T-cell (primary cell): ENCODE measurements around the gene SREBF2. TPM values are rescaled to one million over a fixed set of nuclear protein-coding genes. Genes with fewer than 3 reads are reported as not detected.

Source experiments
- ATAC-seq, 4 experiments: fragments of 200-7000 bp in 3 of 4; fragments of 150-1000 bp in 1 of 4; cut with Tn5 transposase; replicated peaks in 1 of 4; 1 replicate in 3 of 4; 2 replicates in 1 of 4; pipeline ENCODE4 v1.10.0; 2021; ENCODE audit warnings: moderate library complexity in 3 of 4, mild to moderate bottlenecking in 2 of 4, moderate number of reproducible peaks in 1 of 4
- CTCF ChIA-PET, 2 donors: fragments of 300-600 bp; sonication (Branson Sonifier 250); formaldehyde crosslinking; loops; one replicate each; lab custom pipeline; 2022; ENCODE audit warnings: antibody characterized with exemption in 2 of 2; lab: Charles Lee
- POLR2A ChIA-PET, 2 donors: fragments of 300-600 bp; sonication (Branson Sonifier 250); formaldehyde crosslinking; loops; one replicate each; lab custom pipeline; 2022; ENCODE audit warnings: antibody characterized with exemption in 2 of 2; lab: Charles Lee
- DNase-seq, 35 experiments: peaks; one replicate each; pipeline versions ENCODE4 v3.0.0 to v3.0.0-alpha.2; 2013 to 2023
- H3K27ac ChIP-seq: one replicate; pipeline ENCODE4 v1.5.1; 2013; ENCODE audit warnings: low read length
- H3K27me3 ChIP-seq, 2 experiments: replicated peaks in 1 of 2; 1 replicate in 1 of 2; 2 replicates in 1 of 2; pipeline versions ENCODE4 v1.6.1 to v1.7.0; 2013; ENCODE audit warnings: low read length in 1 of 2, mixed read lengths in 1 of 2; ENCODE audit not compliant: control insufficient read depth in 2 of 2, insufficient read depth in 2 of 2; ENCODE audit errors: extremely low read depth in 1 of 2
- H3K36me3 ChIP-seq, 2 donors: 1 replicate in 1 of 2; 2 replicates in 1 of 2; pipeline versions ENCODE4 v1.6.1 to v1.7.0; 2013; ENCODE audit warnings: low read length in 1 of 2; ENCODE audit not compliant: control insufficient read depth in 2 of 2, insufficient read depth in 1 of 2; ENCODE audit errors: extremely low read depth in 1 of 2
- H3K4me1 ChIP-seq, 2 experiments: 1 replicate in 1 of 2; 2 replicates in 1 of 2; pipeline versions ENCODE4 v1.6.1 to v1.7.0; 2013; ENCODE audit warnings: low read length in 2 of 2, mixed read lengths in 1 of 2; ENCODE audit not compliant: insufficient read depth in 2 of 2, control insufficient read depth in 1 of 2; ENCODE audit errors: extremely low read depth in 1 of 2
- H3K4me3 ChIP-seq, 2 donors: 1 replicate in 1 of 2; 2 replicates in 1 of 2; pipeline versions ENCODE4 v1.5.1 to v1.7.0; 2013; ENCODE audit warnings: mild to moderate bottlenecking in 2 of 2, low read length in 1 of 2, moderate library complexity in 1 of 2; ENCODE audit not compliant: control insufficient read depth in 1 of 2; ENCODE audit errors: extremely low read depth in 1 of 2
- H3K9me3 ChIP-seq: 2 replicates; pipeline ENCODE4 v1.7.0; 2013
- H3K27ac Mint-ChIP-seq, 2 donors: one replicate each; pipeline ENCODE4 v1.8.0; 2020 to 2021; ENCODE audit warnings: mild to moderate bottlenecking in 2 of 2, mixed read lengths in 2 of 2
- H3K27me3 Mint-ChIP-seq, 2 donors: one replicate each; pipeline ENCODE4 v1.8.0; 2021 to 2022; ENCODE audit warnings: mixed read lengths in 2 of 2
- H3K36me3 Mint-ChIP-seq: one replicate; pipeline ENCODE4 v1.8.0; 2021; ENCODE audit warnings: mixed read lengths
- H3K4me1 Mint-ChIP-seq, 3 donors: one replicate each; pipeline ENCODE4 v1.8.0; 2020 to 2022; ENCODE audit warnings: mixed read lengths in 3 of 3, mild to moderate bottlenecking in 1 of 3
- H3K4me3 Mint-ChIP-seq, 3 donors: one replicate each; pipeline ENCODE4 v1.8.0; 2020 to 2022; ENCODE audit warnings: mild to moderate bottlenecking in 3 of 3, mixed read lengths in 3 of 3, moderate library complexity in 3 of 3
- H3K9me3 Mint-ChIP-seq, 3 donors: one replicate each; pipeline ENCODE4 v1.8.0; 2020 to 2022; ENCODE audit warnings: mixed read lengths in 3 of 3
- WGBS: methylation state at CpG from one replicate; pipeline ENCODE4 v1.1.5; 2013; ENCODE audit warnings: missing lambda C conversion rate; ENCODE audit not compliant: insufficient coverage; 5-methylcytosine and 5-hydroxymethylcytosine counted together
- total RNA-seq, 35 experiments: library from RNA in 6 of 35; stranded (reverse) in 6 of 35; fragments of 120-200 nt in 1 of 35; gene quantifications; one replicate each; pipeline versions ENCODE4 v1.2.1 to v1.2.4 and lab custom pipeline; 2013 to 2026

SREBF2 gene
- total RNA-seq, 5 donors from 2014 or later (not counting 1 experiment from before 2014, with no cell fraction given) = 71.9 to 128 (median 112) TPM

DNA sequence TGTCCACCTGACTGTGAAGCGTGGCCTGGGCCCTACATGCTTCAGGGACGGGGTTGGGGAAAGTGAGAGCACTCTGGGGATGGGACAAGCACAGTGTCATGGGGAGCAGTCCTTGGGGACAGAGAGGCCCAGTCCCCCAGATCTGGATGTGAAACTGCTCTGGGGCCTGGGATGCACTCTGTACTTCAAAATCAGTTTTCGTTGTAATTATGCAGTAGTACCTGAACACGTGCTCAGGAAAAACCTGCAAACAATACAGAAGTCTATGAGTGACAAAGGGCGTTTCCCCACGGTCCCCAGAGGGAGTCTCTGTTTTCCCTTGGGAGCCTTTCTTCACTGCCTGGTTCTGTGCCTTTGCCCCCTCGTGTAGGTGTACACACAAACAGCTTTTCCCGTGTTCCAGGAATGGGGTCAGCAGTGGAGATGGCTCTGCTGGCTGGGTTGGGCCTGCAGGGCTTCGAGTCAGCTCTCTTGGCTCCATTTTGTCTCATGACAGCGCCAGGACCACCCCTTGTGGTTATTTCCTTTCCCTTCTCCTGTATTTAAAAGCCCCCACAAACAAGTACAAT, 98.9 kb downstream of the SREBF2 start:
- H3K27me3 Mint-ChIP-seq = no peaks in the 10 kb centered on the region
- DNase-seq (no peak), ATAC-seq (no peak)
- H3K36me3 Mint-ChIP-seq = no peaks in the 10 kb centered on the region
- Histone ChIP-seq H3K9me3 (no peaks in the 10 kb centered on the region), H3K27me3 (peaks cover 0 to 5% of the 10 kb centered on the region in 2 experiments), H3K27ac (no peak overlapping the region), H3K36me3 (no peaks in the 10 kb centered on the region), H3K4me1 (peaks cover 0 to 25% of the 10 kb centered on the region in 2 experiments), H3K4me3 (no peak overlapping the region)
- CTCF ChIA-PET = no interaction called here
- H3K9me3 Mint-ChIP-seq = no peaks in the 10 kb centered on the region
- peak overlapping the region; percentile 6 to 49 for H3K27ac Mint-ChIP-seq
- 87% methylated on average over 8 of the region's 10 CpGs for WGBS
- H3K4me1 Mint-ChIP-seq = peaks cover 12 to 33% (median 12%) of the 10 kb centered on the region in 3 donors
- POLR2A ChIA-PET = no interaction called here
- no peak overlapping the region for H3K4me3 Mint-ChIP-seq

DNA sequence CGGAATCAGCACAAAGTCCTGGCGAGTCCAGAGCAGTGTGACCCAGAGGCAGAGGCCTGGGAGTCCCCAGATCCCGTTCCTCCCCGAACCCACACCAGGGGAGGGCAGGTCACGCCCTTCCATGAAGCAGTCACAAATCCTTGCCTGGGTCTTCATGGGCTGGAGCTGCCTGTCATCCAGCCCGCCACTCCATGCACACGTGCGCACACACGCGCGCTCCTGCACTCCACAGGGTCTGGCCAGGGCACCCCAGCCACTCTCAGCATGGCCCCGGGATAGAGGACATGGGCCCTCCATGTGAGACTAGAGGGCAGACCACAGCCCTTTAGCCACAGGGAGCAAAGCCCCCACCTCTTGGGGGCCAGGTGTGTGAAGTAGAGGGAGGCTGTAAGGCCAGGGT, 99.4 kb downstream of the SREBF2 start:
- Mint-ChIP-seq H3K9me3 (no peaks in the 10 kb centered on the region), H3K27ac (peak overlapping the region in 1 of 2 donors; percentile 6), H3K36me3 (no peaks in the 10 kb centered on the region), H3K27me3 (no peaks in the 10 kb centered on the region), H3K4me3 (no peak overlapping the region), H3K4me1 (peaks cover 10 to 38% (median 11%) of the 10 kb centered on the region in 3 donors)
- no peaks in the 10 kb centered on the region for H3K9me3 ChIP-seq
- H3K36me3 ChIP-seq = no peaks in the 10 kb centered on the region
- ATAC-seq (no peak), DNase-seq (no peak)
- no peak overlapping the region for H3K27ac ChIP-seq
- CTCF ChIA-PET = no interaction called here
- no peaks in the 10 kb centered on the region for H3K27me3 ChIP-seq
- peaks cover 0 to 22% of the 10 kb centered on the region in 2 experiments for H3K4me1 ChIP-seq
- H3K4me3 ChIP-seq = no peak overlapping the region
- POLR2A ChIA-PET = no interaction called here
- WGBS = 94% methylated on average over 11 of the region's 12 CpGs

DNA sequence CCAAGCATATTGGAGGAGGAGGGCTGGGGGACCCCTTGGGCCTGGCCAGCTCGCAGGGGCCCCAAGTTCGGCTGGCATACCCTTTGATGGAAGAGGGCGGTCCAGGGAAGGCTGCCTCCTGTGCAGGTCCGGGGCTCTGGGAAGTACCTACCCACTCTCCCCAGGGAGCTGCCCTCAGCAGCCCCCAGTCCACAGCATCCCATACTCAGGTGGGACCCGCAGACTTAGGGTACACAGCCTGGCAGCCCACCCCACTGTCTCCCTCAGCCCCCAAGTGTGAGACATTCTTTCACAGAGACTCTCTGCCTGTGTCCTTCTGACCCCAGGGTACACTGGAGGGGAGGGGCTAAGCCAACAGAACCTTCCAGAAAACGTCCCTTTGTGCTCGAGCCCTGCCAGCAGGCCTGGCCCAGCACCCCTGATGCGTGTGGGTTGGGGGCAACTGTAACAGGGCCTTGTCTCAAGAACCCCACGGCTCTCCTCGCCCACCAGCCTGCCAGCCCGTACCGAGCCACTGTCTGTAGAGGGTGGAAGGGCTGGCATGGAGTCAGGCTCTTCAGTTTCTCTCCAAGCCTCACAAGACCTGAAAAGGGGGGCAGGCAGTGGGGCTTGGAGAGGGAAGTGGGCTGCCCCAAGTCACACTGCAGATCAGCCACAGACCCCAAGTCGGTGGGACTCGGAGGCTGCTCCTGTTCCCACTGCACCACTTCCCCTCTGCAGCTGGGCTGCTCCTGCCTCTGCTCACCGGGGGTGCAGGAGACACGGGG, 100.7 kb downstream of the SREBF2 start:
- ChIA-PET POLR2A (interaction anchor here in 1 of 2 donors (0.6 kb wide), 1 partner anchor 460 kb away, joined by 6 read pairs; no protein-coding TSS in a partner anchor), CTCF (no interaction called here)
- DNase-seq = no peak
- Histone ChIP-seq H3K36me3 (no peaks in the 10 kb centered on the region), H3K27ac (peak overlapping the region; percentile 24), H3K27me3 (no peaks in the 10 kb centered on the region), H3K9me3 (no peaks in the 10 kb centered on the region), H3K4me3 (no peak overlapping the region), H3K4me1 (peaks cover 0 to 19% of the 10 kb centered on the region in 2 experiments)
- 82% methylated on average over 11 of the region's 16 CpGs for WGBS
- peak in 1 of 4 experiments; percentile 6 for ATAC-seq
- H3K27me3 Mint-ChIP-seq = no peaks in the 10 kb centered on the region
- H3K27ac Mint-ChIP-seq = no peak overlapping the region
- H3K9me3 Mint-ChIP-seq = no peaks in the 10 kb centered on the region
- no peak overlapping the region for H3K4me3 Mint-ChIP-seq
- peaks cover 0 to 35% (median 12%) of the 10 kb centered on the region in 3 donors for H3K4me1 Mint-ChIP-seq
- no peaks in the 10 kb centered on the region for H3K36me3 Mint-ChIP-seq

- CTCF ChIA-PET = no interaction called here
- Mint-ChIP-seq H3K4me3 (no peak overlapping the region), H3K36me3 (no peaks in the 10 kb centered on the region), H3K27ac (peak overlapping the region; percentile 39 to 43), H3K9me3 (no peaks in the 10 kb centered on the region), H3K4me1 (peaks cover 8 to 37% (median 20%) of the 10 kb centered on the region in 3 donors), H3K27me3 (no peaks in the 10 kb centered on the region)
- no peaks in the 10 kb centered on the region for H3K9me3 ChIP-seq
- H3K36me3 ChIP-seq = no peaks in the 10 kb centered on the region
- peaks cover 0 to 21% of the 10 kb centered on the region in 2 experiments for H3K4me1 ChIP-seq
- ATAC-seq (no peak), DNase-seq (no peak)
- POLR2A ChIA-PET = interaction anchor here in 1 of 2 donors (0.6 to 0.9 kb wide), 2 partner anchors 11 to 459 kb away, joined by 3 to 6 read pairs; no protein-coding TSS in a partner anchor
- H3K4me3 ChIP-seq = no peak overlapping the region
- 98% methylated on average over 8 of the region's 17 CpGs for WGBS
- no peak overlapping the region for H3K27ac ChIP-seq
- H3K27me3 ChIP-seq = no peaks in the 10 kb centered on the region
Observed at GRCh38 chr22:41934284-41935014, 101.5 kb downstream of the SREBF2 start.

DNA sequence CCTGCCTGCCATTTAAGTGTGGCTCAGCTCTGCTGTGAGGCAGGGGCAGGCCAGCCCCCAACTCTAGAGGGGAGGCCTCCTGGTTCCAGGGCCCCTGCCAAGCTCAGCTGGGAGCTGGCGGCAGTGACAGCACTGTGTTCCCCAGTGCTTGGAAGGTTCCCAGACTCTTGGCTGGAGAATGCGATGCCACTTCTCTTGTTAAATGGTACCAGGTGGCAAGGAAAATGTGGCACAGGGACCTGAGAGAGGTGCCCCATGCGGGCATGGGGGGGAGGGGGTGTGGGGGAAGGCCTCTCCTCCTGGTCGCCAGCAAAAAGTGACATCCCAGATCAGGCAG, 102.1 kb downstream of the SREBF2 start:
- Mint-ChIP-seq H3K9me3 (no peaks in the 10 kb centered on the region), H3K27ac (peak overlapping the region; percentile 39 to 43), H3K36me3 (no peaks in the 10 kb centered on the region), H3K4me1 (peaks cover 13 to 42% (median 26%) of the 10 kb centered on the region in 3 donors), H3K4me3 (no peak overlapping the region), H3K27me3 (no peaks in the 10 kb centered on the region)
- 100% methylated on average over 1 of the region's 4 CpGs for WGBS
- H3K9me3 ChIP-seq = no peaks in the 10 kb centered on the region
- H3K4me1 ChIP-seq = peaks cover 0 to 26% of the 10 kb centered on the region in 2 experiments
- no peak overlapping the region for H3K4me3 ChIP-seq
- ChIA-PET CTCF (no interaction called here), POLR2A (interaction anchor here in 1 of 2 donors (0.9 kb wide), 2 partner anchors 11 to 27 kb away, joined by 3 to 5 read pairs; no protein-coding TSS in a partner anchor)
- H3K27ac ChIP-seq = no peak overlapping the region
- no peaks in the 10 kb centered on the region for H3K36me3 ChIP-seq
- no peaks in the 10 kb centered on the region for H3K27me3 ChIP-seq
- no peak for DNase-seq
- no peak for ATAC-seq

DNA sequence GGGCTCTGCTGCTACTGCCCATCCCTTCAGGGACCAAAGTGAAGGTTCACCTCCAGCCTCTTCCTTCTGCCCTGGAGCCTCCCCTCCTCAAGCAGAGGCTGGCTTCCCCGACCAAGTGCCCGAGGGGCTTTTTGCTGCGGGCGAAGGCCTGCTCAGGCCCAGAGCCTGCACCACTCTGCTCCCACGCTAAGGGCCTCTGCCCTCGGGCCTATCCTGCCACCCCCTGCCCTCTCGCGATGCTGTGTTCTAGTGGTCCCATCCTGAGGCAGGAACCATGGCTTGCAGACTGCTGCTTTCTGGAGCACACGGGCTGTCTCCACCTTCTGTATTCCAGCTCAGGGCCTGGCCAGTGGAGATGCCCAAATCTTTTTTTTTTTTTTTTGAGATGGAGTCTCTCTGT, 102.6 kb downstream of the SREBF2 start:
- no peaks in the 10 kb centered on the region for H3K9me3 ChIP-seq
- WGBS = 98% methylated on average over 9 of the region's 9 CpGs
- DNase-seq = no peak
- H3K27me3 Mint-ChIP-seq = no peaks in the 10 kb centered on the region
- no peaks in the 10 kb centered on the region for H3K27me3 ChIP-seq
- ChIA-PET CTCF (no interaction called here), POLR2A (interaction anchor here (0.6 to 0.9 kb wide), 2 partner anchors 9 to 27 kb away, joined by 4 to 5 read pairs; no protein-coding TSS in a partner anchor)
- no peak overlapping the region for H3K4me3 Mint-ChIP-seq
- H3K4me1 ChIP-seq = peaks cover under 1 to 32% of the 10 kb centered on the region in 2 experiments
- peak overlapping the region; percentile 23 for H3K27ac ChIP-seq
- H3K9me3 Mint-ChIP-seq = no peaks in the 10 kb centered on the region
- no peak for ATAC-seq
- H3K4me1 Mint-ChIP-seq = peaks cover 19 to 47% (median 31%) of the 10 kb centered on the region in 3 donors
- peak overlapping the region in 1 of 2 donors; percentile 70 for H3K27ac Mint-ChIP-seq
- no peaks in the 10 kb centered on the region for H3K36me3 ChIP-seq
- no peak overlapping the region for H3K4me3 ChIP-seq
- no peaks in the 10 kb centered on the region for H3K36me3 Mint-ChIP-seq
